K562 (cell line): ENCODE measurements around the gene APPBP2.

Source experiments
- CTCF ChIP-seq, 3 experiments: IDR thresholded peaks in 2 of 3; conservative IDR thresholded peaks in 1 of 3; 2 replicates each; pipeline ENCODE4 v1.5.1; 2011 to 2012; ENCODE audit warnings: low read length in 3 of 3, mild to moderate bottlenecking in 3 of 3, control low read depth in 2 of 3, improper control_type of control experiment in 1 of 3, inconsistent platforms in 1 of 3, low read depth in 1 of 3, mixed read lengths in 1 of 3, moderate library complexity in 1 of 3; ENCODE audit not compliant: insufficient read depth in 2 of 3
- EP300 ChIP-seq: IDR thresholded peaks from 2 replicates; pipeline ENCODE4 v1.6.1; 2012; ENCODE audit warnings: low read length, improper control_type of control experiment

DNA sequence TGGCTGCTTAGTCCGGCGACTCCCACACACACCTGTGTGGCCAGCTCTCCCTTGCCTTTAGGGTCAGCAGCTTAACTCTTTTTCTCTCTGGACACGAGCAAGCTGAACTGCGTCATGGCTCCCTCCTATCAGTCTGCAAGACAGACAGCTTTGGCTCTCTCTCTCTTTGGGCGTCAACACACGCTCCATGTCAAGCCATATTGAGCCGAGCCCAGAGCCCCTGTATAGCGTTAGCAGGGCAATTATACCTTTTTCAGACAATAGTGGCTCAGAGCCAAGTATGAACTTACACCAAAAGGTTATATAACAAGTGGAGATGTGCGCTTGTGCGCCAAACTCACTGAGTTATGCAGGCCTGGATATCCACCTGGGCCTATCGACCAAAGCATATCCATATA is 34.8 kb upstream of the APPBP2 start:
- TF ChIP-seq CTCF (IDR thresholded peaks at IDR 0.05 in 2 of 3, conservative IDR thresholded peaks at IDR 0.05 in 1 of 3; ENCODE audit: insufficient read depth in 2 of 3, low read depth in 1 of 3, low read length in 3 of 3), result no peak
- no peak for TF ChIP-seq EP300
